Karpas-422 (cell line): ENCODE data around the gene BCAR3. TPM values are rescaled to one million over a fixed set of nuclear protein-coding genes. Genes with fewer than 3 reads are reported as not detected.

Source experiments
- DNase-seq: peaks from one replicate; pipeline ENCODE4 v3.0.0-alpha.2; 2015
- H2AFZ ChIP-seq: fragments of 200-600 bp; sonication (generic); 2 replicates; pipeline ENCODE4 v1.6.1; 2014; ENCODE audit warnings: antibody characterized with exemption, low read length, mixed read lengths
- H3K27ac ChIP-seq: fragments of 200-600 bp; sonication (generic); 2 replicates; pipeline ENCODE4 v1.5.1; 2014; ENCODE audit warnings: mild to moderate bottlenecking, low read length, moderate library complexity
- H3K27me3 ChIP-seq: fragments of 200-600 bp; sonication (generic); 2 replicates; pipeline ENCODE4 v1.6.1; 2014; ENCODE audit warnings: low read length, mixed read lengths
- H3K36me3 ChIP-seq: fragments of 200-600 bp; sonication (generic); 2 replicates; pipeline ENCODE4 v1.6.1; 2014; ENCODE audit warnings: low read length, mixed read lengths; ENCODE audit not compliant: insufficient read depth
- H3K4me1 ChIP-seq: fragments of 200-600 bp; sonication (generic); 2 replicates; pipeline ENCODE4 v1.6.1; 2014; ENCODE audit warnings: mild to moderate bottlenecking, low read length, mixed read lengths
- H3K4me2 ChIP-seq: fragments of 200-600 bp; sonication (generic); 2 replicates; pipeline ENCODE4 v1.6.1; 2014; ENCODE audit warnings: low read length, low read depth, mild to moderate bottlenecking; ENCODE audit not compliant: poor library complexity, severe bottlenecking
- H3K4me3 ChIP-seq: fragments of 200-600 bp; sonication (generic); 2 replicates; pipeline ENCODE4 v1.5.1; 2014; ENCODE audit warnings: mild to moderate bottlenecking, antibody characterized with exemption, low read length, mixed read lengths
- H3K79me2 ChIP-seq: fragments of 200-600 bp; sonication (generic); 2 replicates; pipeline ENCODE4 v1.6.1; 2014; ENCODE audit warnings: mild to moderate bottlenecking, low read length, mixed read lengths
- H3K9ac ChIP-seq: fragments of 200-600 bp; sonication (generic); 2 replicates; pipeline ENCODE4 v1.6.0; 2014; ENCODE audit warnings: low read length
- H3K9me2 ChIP-seq: fragments of 200-600 bp; sonication (generic), shearing (Covaris generic); replicated peaks from 2 replicates; pipeline ENCODE4 v1.6.0; 2014; ENCODE audit warnings: mild to moderate bottlenecking, low read length, moderate library complexity; ENCODE audit not compliant: insufficient read depth
- H3K9me3 ChIP-seq: fragments of 300-700, 200-600 bp; sonication (generic); 2 replicates; pipeline ENCODE4 v1.6.1; 2014; ENCODE audit warnings: low read length, mixed read lengths
- H4K20me1 ChIP-seq: fragments of 200-600 bp; sonication (generic); 2 replicates; pipeline ENCODE4 v1.6.1; 2014; ENCODE audit warnings: mild to moderate bottlenecking, antibody characterized with exemption, low read length, low read depth; ENCODE audit not compliant: insufficient read depth
- total RNA-seq: library from RNA; depleted of rRNA; stranded (reverse); fragments of >200 nt; shearing (Covaris generic); gene quantifications from 2 replicates; pipeline ENCODE4 v1.2.3, GENCODE V29; 2014; ENCODE audit warnings: low replicate concordance; rRNA removed

BCAR3 gene
- 9.9 and 12.6 TPM in 2 replicates for total RNA-seq

- Histone ChIP-seq H3K9ac (peak within 1 kb of the TSS; percentile 74), H4K20me1 (peaks cover 25% of the 10 kb centered on the region; the same call in 1 of the 2 replicates), H3K79me2 (peaks cover 18% of the 10 kb centered on the region; the same call in 1 of the 2 replicates), H3K36me3 (no peaks in the 10 kb centered on the region), H3K9me3 (no peaks in the 10 kb centered on the region), H3K27me3 (no peaks in the 10 kb centered on the region), H3K4me1 (peaks cover 69% of the 10 kb centered on the region), H3K9me2 (no peaks in the 10 kb centered on the region), H3K27ac (peak within 1 kb of the TSS; percentile 65), H3K4me3 (peak within 1 kb of the TSS; percentile 74), H3K4me2 (peak within 1 kb of the TSS; percentile 88), H2AFZ (peak within 1 kb of the TSS; percentile 43; the same call in 1 of the 2 replicates)
- DNase-seq: peak; percentile 64
These were observed at the start of gene BCAR3 for GRCh38 chr1:93681101-93681988. TSS of gene BCAR3 (minus strand) at chr1:93681837. CDS start at chr1:93674930, 6,907 bp downstream.

- Histone ChIP-seq H3K9me2 (no peaks in the 10 kb centered on the region), H3K27me3 (no peaks in the 10 kb centered on the region), H3K27ac (no peak overlapping the region), H4K20me1 (no peaks in the 10 kb centered on the region), H3K9me3 (no peaks in the 10 kb centered on the region), H3K4me3 (no peak overlapping the region), H3K36me3 (no peaks in the 10 kb centered on the region), H3K4me2 (no peak overlapping the region), H3K9ac (no peak overlapping the region), H3K4me1 (no peaks in the 10 kb centered on the region), H3K79me2 (no peaks in the 10 kb centered on the region), H2AFZ (no peak overlapping the region)
- no peak for DNase-seq
These were observed 49.0 kb upstream of the BCAR3 start for GRCh38 chr1:93730621-93731020.

GRCh38 chr1:93729906-93730305 lies 48.3 kb upstream of the BCAR3 start:
- Histone ChIP-seq H3K4me1 (no peaks in the 10 kb centered on the region), H3K9ac (no peak overlapping the region), H3K9me3 (no peaks in the 10 kb centered on the region), H3K27ac (no peak overlapping the region), H3K36me3 (no peaks in the 10 kb centered on the region), H3K4me3 (no peak overlapping the region), H3K27me3 (no peaks in the 10 kb centered on the region), H2AFZ (no peak overlapping the region), H4K20me1 (no peaks in the 10 kb centered on the region), H3K79me2 (no peaks in the 10 kb centered on the region), H3K9me2 (no peaks in the 10 kb centered on the region), H3K4me2 (no peak overlapping the region)
- no peak for DNase-seq

- Histone ChIP-seq H3K9me2 (no peaks in the 10 kb centered on the region), H3K4me1 (no peaks in the 10 kb centered on the region), H4K20me1 (no peaks in the 10 kb centered on the region), H3K27ac (no peak overlapping the region), H3K79me2 (no peaks in the 10 kb centered on the region), H3K4me3 (no peak overlapping the region), H2AFZ (no peak overlapping the region), H3K36me3 (no peaks in the 10 kb centered on the region), H3K27me3 (no peaks in the 10 kb centered on the region), H3K9ac (no peak overlapping the region), H3K4me2 (no peak overlapping the region), H3K9me3 (no peaks in the 10 kb centered on the region)
- DNase-seq: no peak
These were observed 47.9 kb upstream of the BCAR3 start for GRCh38 chr1:93729502-93729901.

- no peaks in the 10 kb centered on the region for H3K9me3 ChIP-seq
- no peak overlapping the region for H3K4me2 ChIP-seq
- DNase-seq: no peak
These were observed 47.0 kb upstream of the BCAR3 start for GRCh38 chr1:93728480-93729131.

GRCh38 chr1:93723733-93724270 lies 42.2 kb upstream of the BCAR3 start:
- H3K4me1 ChIP-seq: peaks cover 4% of the 10 kb centered on the region
- H3K9me2 ChIP-seq: no peaks in the 10 kb centered on the region
- H3K27me3 ChIP-seq: no peaks in the 10 kb centered on the region
- H3K4me2 ChIP-seq: no peak overlapping the region
- H3K9me3 ChIP-seq: no peaks in the 10 kb centered on the region
- H3K9ac ChIP-seq: no peak overlapping the region
- H3K4me3 ChIP-seq: no peak overlapping the region
- no peak overlapping the region for H3K27ac ChIP-seq
- DNase-seq: no peak
- no peaks in the 10 kb centered on the region for H4K20me1 ChIP-seq
- H3K79me2 ChIP-seq: no peaks in the 10 kb centered on the region
- H2AFZ ChIP-seq: no peak overlapping the region
- H3K36me3 ChIP-seq: no peaks in the 10 kb centered on the region

More at GRCh38 chr1:93728480-93729131, 47.0 kb upstream of the BCAR3 start:
- H4K20me1 ChIP-seq: no peaks in the 10 kb centered on the region
- no peaks in the 10 kb centered on the region for H3K27me3 ChIP-seq
- H3K4me1 ChIP-seq: no peaks in the 10 kb centered on the region
- no peak overlapping the region for H3K4me3 ChIP-seq
- H2AFZ ChIP-seq: no peak overlapping the region
- H3K27ac ChIP-seq: no peak overlapping the region
- H3K79me2 ChIP-seq: no peaks in the 10 kb centered on the region
- no peaks in the 10 kb centered on the region for H3K9me2 ChIP-seq
- no peak overlapping the region for H3K9ac ChIP-seq
- no peaks in the 10 kb centered on the region for H3K36me3 ChIP-seq

- DNase-seq: no peak
- no peaks in the 10 kb centered on the region for H3K36me3 ChIP-seq
- no peak overlapping the region for H3K4me3 ChIP-seq
- H3K4me1 ChIP-seq: peaks cover 4% of the 10 kb centered on the region
- no peak overlapping the region for H3K27ac ChIP-seq
- H3K79me2 ChIP-seq: no peaks in the 10 kb centered on the region
- H3K9me2 ChIP-seq: no peaks in the 10 kb centered on the region
- no peaks in the 10 kb centered on the region for H3K9me3 ChIP-seq
- H3K4me2 ChIP-seq: no peak overlapping the region
- H4K20me1 ChIP-seq: no peaks in the 10 kb centered on the region
- no peaks in the 10 kb centered on the region for H3K27me3 ChIP-seq
- H2AFZ ChIP-seq: no peak overlapping the region
- H3K9ac ChIP-seq: no peak overlapping the region
These were observed 41.5 kb upstream of the BCAR3 start for GRCh38 chr1:93723110-93723509.
